GM18861 (cell line): Measurements from ENCODE around the gene PLD3.
"Not testable (repeated sequence)": the region's sequence is repeated elsewhere in the genome, so short reads cannot be mapped to it uniquely, and the experiment has no call there.

ENCODE experiments used
- ATAC-seq: cut with Tn5 transposase; IDR thresholded peaks from one replicate; pipeline ENCODE4 v1.9.1; 2021; ENCODE audit not compliant: unreplicated experiment

The PLD3 gene

GRCh38 chr19:40360708-40361241, 12.3 kb downstream of the PLD3 start:
- no peak for ATAC-seq

DNA sequence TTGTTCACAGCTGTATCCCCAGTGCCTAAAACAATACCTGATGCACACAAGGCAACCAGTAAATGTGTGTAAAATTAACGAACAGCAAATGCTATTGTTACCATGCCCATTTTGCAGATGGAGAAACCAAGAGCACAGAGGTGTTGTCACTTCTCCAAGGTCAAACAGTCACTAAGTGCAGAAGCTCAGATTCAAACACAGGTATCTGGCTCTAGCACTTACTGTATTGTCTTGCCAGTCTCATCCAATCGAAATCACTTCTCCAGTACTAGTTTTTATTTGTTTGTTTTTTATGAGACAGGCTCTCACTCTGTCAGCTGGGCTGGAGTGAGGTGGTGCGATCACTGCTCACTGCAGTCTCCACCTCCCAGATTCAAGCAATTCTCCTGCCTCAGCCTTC, 13.7 kb downstream of the PLD3 start:
- ATAC-seq: no peak

DNA sequence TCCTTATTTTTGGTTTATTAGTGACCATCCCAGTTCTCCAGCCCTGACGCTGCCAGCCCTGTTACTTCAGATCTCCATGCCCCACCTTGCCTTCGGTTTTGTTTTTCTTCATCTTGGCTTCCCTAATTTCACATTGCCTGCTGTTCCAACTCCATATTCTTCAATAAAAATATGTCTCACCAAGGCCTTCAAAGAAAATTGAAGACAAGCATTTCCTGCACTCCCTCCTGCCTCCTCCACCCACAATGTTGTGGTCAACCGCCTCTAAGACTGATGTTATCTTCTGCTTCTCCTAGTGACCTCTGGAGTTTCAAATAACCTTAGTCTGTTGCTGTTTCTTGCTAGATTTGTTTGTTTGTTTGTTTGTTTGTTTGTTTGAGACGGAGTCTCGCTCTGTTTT, 14.6 kb downstream of the PLD3 start:
- no peak for ATAC-seq

DNA sequence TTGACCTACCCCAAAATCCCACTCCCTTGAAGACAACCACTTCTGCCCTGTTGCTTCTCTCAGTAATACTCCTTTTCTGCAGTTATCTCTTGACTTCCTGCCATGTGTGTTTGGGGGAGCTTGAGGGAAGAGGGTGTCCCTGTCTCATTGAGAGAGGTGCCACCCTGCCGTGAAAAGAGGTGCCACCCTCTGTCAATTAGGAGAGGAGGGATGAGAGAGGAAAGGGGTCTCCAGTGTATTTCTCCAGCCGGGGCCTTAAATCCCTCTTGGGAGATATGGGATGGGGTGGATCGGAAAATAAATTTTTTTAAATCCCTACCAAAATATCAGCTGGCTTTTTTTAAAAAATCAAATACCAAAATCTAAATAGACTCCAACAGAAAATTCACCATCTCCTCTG, 16.5 kb downstream of the PLD3 start:
- ATAC-seq: no peak

GRCh38 chr19:40365613-40366401, 17.3 kb downstream of the PLD3 start:
- ATAC-seq: no peak

DNA sequence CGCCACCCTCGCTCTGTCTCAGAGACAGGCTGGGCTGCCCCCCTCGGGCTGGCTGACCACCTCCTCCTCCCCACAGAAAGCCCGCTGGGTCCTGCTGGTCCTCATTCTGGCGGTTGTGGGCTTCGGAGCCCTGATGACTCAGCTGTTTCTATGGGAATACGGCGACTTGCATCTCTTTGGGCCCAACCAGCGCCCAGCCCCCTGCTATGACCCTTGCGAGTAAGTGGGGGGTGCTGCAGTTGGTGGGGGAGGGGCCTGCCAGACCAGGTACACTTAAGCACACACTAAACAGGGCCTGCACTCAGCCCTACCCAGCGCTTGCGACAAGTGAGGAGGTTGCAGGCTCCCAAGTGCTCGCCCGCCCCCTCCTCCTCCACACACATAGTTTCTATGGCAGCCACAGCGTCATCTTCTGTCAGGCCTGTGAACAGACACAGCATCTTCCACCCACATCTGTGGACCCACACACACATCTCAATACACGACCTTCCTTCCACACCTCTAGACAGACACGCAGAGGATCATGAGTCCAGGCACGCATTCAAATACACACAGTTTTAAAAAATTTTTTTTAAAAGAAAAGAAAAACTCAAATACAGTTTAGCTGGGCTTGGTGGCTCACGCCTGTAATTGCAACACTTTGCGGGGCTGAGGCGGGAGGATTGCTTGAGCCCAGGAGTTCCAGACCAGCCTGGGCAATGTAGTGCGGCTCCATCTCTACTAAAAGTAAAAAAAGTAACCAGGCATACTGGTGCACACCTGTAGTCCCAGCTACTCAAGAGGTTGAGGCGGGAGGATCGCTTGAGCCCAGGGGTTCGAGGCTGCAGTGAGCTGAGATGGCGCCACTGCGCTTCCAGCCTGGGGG, 18.4 kb downstream of the PLD3 start:
- ATAC-seq: no peak

- ATAC-seq: no peak
These were observed 19.3 kb downstream of the PLD3 start for GRCh38 chr19:40367577-40368434.

GRCh38 chr19:40369797-40370196, 21.3 kb downstream of the PLD3 start:
- no peak for ATAC-seq

DNA sequence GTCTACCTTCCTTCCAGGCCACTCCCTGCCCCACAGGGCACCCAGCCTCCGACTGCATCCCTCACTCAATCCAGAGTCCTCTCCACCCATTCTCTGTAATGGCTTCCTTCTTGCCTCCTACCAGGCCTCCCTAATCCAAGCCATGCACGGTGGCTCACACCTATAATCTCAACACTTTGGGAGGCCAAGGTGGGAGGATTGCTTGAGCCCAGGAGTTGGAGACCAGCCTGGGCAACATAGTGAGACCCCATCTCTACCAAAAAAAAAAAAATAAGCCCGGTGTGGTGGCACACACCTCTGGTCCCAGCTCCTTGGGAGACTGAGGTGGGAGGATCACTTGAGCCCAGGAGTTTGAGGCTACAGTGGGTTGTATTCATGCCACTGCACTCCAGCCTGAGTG, 21.8 kb downstream of the PLD3 start:
- ATAC-seq: not testable (repeated sequence)

DNA sequence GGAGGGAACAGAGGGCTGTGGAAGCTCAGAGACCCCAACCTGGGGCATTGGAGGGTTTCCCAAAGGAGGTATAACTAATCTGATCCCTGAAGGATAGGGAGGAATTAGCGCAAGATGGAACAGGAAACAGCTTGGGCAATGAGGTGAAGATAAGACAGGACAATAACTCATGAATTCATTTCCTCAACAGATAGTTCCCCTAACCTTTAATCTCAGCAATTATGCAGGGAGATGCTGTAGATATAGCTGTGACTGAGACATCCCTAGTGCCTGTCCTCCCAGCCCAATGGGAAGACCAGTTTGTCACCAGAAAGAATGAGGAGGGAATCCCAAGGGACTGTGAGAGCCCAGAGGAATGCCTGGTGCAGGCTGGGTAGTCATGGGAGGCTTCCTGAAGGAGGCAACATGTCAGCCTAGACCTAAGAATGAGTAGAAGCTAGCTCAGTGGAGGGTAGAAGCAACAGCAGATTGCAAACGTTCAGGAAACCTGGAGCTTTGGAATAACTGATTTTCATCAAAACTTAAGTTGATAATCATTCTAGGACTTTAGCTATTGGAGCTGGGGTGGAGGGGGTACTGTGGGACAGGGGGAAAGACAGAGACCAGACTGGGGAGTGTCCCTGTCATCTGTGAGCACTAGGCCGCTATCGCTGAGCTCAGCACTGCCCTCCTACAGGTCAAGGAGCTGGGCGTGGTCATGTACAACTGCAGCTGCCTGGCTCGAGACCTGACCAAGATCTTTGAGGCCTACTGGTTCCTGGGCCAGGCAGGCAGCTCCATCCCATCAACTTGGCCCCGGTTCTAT, 22.7 kb downstream of the PLD3 start:
- ATAC-seq: no peak

GRCh38 chr19:40371802-40372122, 23.3 kb downstream of the PLD3 start:
- ATAC-seq: no peak

- ATAC-seq: no peak
These were observed 25.6 kb downstream of the PLD3 start for GRCh38 chr19:40374084-40374483.

- no peak for ATAC-seq
These were observed 27.9 kb downstream of the PLD3 start for GRCh38 chr19:40376286-40376862.

DNA sequence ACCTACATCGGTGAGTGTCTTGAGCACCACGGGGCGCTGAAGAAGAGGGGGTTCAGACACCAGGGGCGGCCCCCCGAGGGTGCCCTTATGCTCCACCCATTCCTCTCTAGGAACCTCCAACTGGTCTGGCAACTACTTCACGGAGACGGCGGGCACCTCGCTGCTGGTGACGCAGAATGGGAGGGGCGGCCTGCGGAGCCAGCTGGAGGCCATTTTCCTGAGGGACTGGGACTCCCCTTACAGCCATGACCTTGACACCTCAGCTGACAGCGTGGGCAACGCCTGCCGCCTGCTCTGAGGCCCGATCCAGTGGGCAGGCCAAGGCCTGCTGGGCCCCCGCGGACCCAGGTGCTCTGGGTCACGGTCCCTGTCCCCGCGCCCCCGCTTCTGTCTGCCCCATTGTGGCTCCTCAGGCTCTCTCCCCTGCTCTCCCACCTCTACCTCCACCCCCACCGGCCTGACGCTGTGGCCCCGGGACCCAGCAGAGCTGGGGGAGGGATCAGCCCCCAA, 29.4 kb downstream of the PLD3 start:
- no peak for ATAC-seq

GRCh38 chr19:40378509-40378908, 30.0 kb downstream of the PLD3 start:
- ATAC-seq: no peak

DNA sequence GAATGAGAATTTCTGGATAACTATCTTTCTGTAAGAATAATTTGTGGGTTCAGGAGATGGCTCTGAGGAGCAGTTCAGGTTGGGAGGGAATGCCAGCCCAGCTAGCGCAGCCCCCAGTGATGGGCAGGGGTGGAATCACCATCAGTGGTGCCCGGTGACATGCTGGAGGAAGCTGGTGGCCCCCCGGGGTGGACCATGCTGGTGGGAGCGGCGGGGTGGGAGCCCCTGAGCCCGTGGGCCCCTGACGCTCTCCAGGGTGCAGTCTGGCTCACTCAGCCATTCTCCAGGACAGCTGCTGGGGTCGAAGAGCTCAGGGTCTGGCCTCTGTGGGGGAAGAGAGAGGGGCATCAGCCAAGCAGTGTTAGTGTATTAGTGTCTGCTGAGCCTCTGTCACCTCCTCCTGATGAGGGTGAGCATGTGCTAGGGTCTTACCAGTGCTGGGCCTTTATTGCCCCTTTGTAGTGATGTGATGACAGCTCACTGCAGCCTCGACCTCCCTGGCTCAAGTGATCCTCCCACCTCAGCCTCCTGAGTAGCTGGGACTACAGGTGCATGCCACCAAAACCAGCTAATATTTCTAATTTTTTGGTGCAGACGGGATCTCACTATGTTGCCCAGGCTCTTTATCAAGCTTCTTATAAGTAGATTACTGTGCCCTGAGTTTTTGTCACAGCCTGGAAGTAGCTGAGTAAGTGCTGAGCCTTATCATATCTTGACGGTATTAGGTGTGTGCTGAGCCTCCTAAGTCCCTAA, 31.1 kb downstream of the PLD3 start:
- ATAC-seq: no peak

- ATAC-seq: no peak
These were observed 31.9 kb downstream of the PLD3 start for GRCh38 chr19:40380199-40381037.

DNA sequence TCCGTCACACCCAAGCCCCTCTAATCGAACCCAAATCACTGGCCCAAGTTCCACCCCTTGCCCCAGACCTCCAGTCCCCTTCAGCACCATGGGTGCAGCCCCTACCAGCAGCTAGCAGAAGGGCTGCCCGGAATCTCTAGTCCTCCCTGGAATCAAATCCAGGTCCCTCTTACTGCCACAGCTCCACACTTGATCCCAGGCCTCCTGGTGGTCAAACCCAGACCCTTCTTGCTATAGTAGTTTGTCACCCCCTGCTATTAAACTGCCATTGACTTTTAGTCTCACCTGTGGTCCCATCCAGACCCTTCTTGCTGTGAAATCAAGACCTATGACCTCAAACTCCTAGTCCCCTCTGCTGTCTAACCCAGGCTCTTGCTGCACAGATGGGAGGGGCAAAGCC, 32.8 kb downstream of the PLD3 start:
- ATAC-seq: no peak
